Mesothelial cell of epicardium (in vitro differentiated cells): ENCODE data around the gene F8. TPM values are rescaled to one million over a fixed set of nuclear protein-coding genes. Genes with fewer than 3 reads are reported as not detected.

ENCODE experiments used
- DNase-seq, 2 experiments: peaks; one replicate each; pipeline ENCODE4 v3.0.0; 2021; ENCODE audit warnings: low spot score in 2 of 2; ENCODE audit not compliant: unreplicated experiment in 2 of 2
- H3K27ac Mint-ChIP-seq: 2 replicates; pipeline ENCODE4 v1.8.0; 2021; ENCODE audit warnings: mixed read lengths
- H3K27me3 Mint-ChIP-seq: 2 replicates; pipeline ENCODE4 v1.8.0; 2021; ENCODE audit warnings: low read depth, mixed read lengths
- H3K36me3 Mint-ChIP-seq: 2 replicates; pipeline ENCODE4 v1.8.0; 2021; ENCODE audit warnings: mixed read lengths
- H3K4me1 Mint-ChIP-seq: 2 replicates; pipeline ENCODE4 v1.8.0; 2021; ENCODE audit warnings: mixed read lengths
- H3K4me3 Mint-ChIP-seq: 2 replicates; pipeline ENCODE4 v1.8.0; 2021; ENCODE audit warnings: mild to moderate bottlenecking, moderate library complexity, mixed read lengths
- H3K9me3 Mint-ChIP-seq: 2 replicates; pipeline ENCODE4 v1.8.0; 2021; ENCODE audit warnings: mixed read lengths
- CTCF ChIP-seq: fragments of 200-600 bp; sonication (generic); IDR thresholded peaks from one replicate; pipeline ENCODE4 v1.5.0; 2021; ENCODE audit warnings: antibody characterized with exemption; ENCODE audit not compliant: unreplicated experiment
- total RNA-seq: library from RNA; stranded (reverse); gene quantifications from 3 replicates; pipeline ENCODE4 v1.2.1, GENCODE V29; 2021

The F8 gene
- total RNA-seq, 1 donor from 2014 or later, result 3.9 TPM

GRCh38 chrX:154799556-154800348 lies 222.8 kb downstream of the F8 start:
- no peaks in the 10 kb centered on the region for H3K36me3 Mint-ChIP-seq
- no peaks in the 10 kb centered on the region for H3K27me3 Mint-ChIP-seq
- H3K27ac Mint-ChIP-seq, result no peak overlapping the region
- H3K4me3 Mint-ChIP-seq, result no peak overlapping the region
- H3K9me3 Mint-ChIP-seq, result peaks cover 18% of the 10 kb centered on the region
- no peak for DNase-seq
- peaks cover 9% of the 10 kb centered on the region for H3K4me1 Mint-ChIP-seq
- TF ChIP-seq CTCF, result no peak

GRCh38 chrX:154797006-154797405 lies 225.5 kb downstream of the F8 start:
- Mint-ChIP-seq H3K27me3 (no peaks in the 10 kb centered on the region), H3K4me1 (peaks cover 3% of the 10 kb centered on the region), H3K4me3 (no peak overlapping the region), H3K36me3 (no peaks in the 10 kb centered on the region), H3K9me3 (peaks cover 34% of the 10 kb centered on the region), H3K27ac (no peak overlapping the region)
- no peak for TF ChIP-seq CTCF
- no peak for DNase-seq

- Mint-ChIP-seq H3K9me3 (peaks cover 30% of the 10 kb centered on the region), H3K36me3 (no peaks in the 10 kb centered on the region), H3K27ac (no peak overlapping the region), H3K4me3 (no peak overlapping the region), H3K4me1 (peaks cover 3% of the 10 kb centered on the region), H3K27me3 (no peaks in the 10 kb centered on the region)
- TF ChIP-seq CTCF, result no peak
- DNase-seq, result no peak
These were observed 227.5 kb downstream of the F8 start for GRCh38 chrX:154795016-154795415.

GRCh38 chrX:154793084-154793795 lies 229.3 kb downstream of the F8 start:
- no peaks in the 10 kb centered on the region for H3K27me3 Mint-ChIP-seq
- no peak for DNase-seq
- TF ChIP-seq CTCF, result no peak
- peaks cover 2% of the 10 kb centered on the region for H3K36me3 Mint-ChIP-seq
- no peak overlapping the region for H3K4me3 Mint-ChIP-seq
- no peak overlapping the region for H3K27ac Mint-ChIP-seq
- H3K4me1 Mint-ChIP-seq, result no peaks in the 10 kb centered on the region
- H3K9me3 Mint-ChIP-seq, result peaks cover 35% of the 10 kb centered on the region

GRCh38 chrX:154791939-154792338 lies 230.6 kb downstream of the F8 start:
- Mint-ChIP-seq H3K9me3 (peaks cover 39% of the 10 kb centered on the region), H3K4me1 (no peaks in the 10 kb centered on the region), H3K27me3 (no peaks in the 10 kb centered on the region), H3K4me3 (no peak overlapping the region), H3K36me3 (peaks cover 2% of the 10 kb centered on the region), H3K27ac (no peak overlapping the region)
- TF ChIP-seq CTCF, result no peak
- DNase-seq, result no peak
